NCI-H146 treated with DMSO at 0.1 percent for 48 hours (cell line): Measurements from ENCODE around the gene MCF2.

ENCODE experiments used
- DNase-seq: peaks from one replicate; lab custom pipeline; 2025; ENCODE audit not compliant: unreplicated experiment; lab: John Stamatoyannopoulos, UW

Gene MCF2

DNA sequence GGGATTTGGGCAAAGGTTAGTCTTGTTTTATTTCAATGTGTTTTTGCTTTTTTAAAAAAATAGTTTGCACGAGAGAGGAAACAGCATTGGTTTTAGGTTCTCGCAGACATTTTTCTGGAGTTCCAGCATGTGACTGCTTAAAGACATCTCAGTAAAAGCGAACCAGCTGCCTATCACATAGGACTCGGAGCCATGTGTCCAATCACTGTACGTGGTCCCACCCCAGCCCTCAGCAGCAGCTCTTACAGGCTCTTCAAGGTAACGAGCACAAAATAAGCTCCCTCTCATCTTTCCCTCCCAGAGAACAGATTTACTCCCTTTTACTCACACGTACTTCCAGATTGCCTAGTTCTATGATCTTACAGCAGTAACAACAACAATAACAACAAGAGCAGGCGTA, 68.7 kb downstream of the MCF2 start:
- DNase-seq = no peak

DNA sequence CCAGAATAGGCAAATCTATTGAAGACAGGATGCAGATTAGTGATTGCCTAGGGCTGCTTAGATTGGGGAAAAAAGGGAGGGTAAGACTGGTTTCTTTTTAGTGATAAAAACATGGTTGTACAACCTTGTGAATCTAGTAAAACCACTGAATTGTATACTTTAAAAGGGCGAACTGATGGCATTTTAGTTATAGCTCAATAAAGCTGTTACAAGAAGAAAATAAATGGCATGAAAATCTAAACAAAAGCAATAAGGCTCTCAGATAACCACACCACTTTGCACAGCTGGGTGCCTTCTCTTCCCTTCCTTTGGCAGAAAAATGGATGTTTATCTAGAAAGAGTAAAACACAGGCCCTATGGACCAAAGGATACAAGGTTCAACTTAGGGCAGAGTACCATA, 107.9 kb downstream of the MCF2 start:
- no peak for DNase-seq

DNA sequence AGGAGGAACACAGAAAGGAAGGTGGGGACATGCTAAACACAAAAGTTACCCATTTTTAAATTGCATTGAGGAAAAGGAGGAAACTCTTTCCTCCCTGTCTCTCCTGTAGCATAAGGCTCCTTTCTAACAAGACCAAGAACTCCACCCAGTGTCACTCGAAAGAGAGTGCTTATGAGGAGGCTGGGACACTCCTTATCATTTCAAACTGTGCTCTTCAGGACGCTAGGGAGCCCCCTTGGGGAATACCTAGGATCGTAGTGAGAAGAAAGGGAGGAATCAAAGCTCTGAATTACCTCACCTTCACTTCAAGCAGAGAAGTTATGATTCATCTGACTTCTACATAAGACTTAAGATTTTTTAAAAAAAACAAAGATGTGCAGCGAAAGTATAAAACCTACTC, 111.9 kb downstream of the MCF2 start:
- DNase-seq = no peak

GRCh38 chrX:139585613-139586012, 122.4 kb downstream of the MCF2 start:
- no peak for DNase-seq

GRCh38 chrX:139581068-139581467, 126.9 kb downstream of the MCF2 start:
- no peak for DNase-seq

DNA sequence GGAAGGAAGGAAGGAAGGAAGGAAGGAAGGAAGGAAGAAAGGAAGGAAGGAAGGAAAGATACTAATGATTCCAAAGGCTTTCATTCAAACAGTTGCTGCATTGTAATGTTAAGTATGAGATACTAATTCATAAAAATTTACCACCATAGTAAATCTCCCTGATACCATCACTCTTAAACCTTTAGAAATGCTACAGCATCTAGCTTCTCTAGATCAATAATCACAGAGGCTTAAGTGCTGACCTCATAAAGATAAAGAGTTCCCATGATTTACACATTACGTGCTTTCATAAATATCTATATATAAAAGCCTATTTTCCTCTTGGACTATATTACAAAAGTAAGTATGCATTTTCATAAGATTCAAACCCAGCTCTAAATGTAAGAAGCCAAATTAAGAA, 141.0 kb downstream of the MCF2 start:
- DNase-seq = no peak

GRCh38 chrX:139563251-139563650, 144.7 kb downstream of the MCF2 start:
- no peak for DNase-seq

DNA sequence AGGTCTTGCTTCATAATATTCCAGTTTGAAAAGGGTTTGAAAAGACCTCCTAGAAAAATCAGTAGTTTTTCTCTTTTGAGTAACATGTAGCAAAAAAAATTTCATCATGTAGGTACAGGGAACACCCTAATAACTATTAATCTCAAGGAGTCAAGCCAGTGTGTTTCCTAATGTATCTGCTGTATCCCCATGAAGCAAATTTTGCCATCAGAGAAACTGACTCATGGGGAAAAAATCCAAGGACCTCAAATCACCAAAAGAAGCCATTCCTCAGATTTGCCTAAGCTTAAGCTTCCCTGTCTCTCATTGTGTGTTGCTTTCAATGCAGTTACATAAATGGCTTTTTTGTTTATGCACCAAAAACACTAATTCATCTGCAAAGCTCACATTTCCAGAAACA, 147.7 kb downstream of the MCF2 start:
- no peak for DNase-seq

DNA sequence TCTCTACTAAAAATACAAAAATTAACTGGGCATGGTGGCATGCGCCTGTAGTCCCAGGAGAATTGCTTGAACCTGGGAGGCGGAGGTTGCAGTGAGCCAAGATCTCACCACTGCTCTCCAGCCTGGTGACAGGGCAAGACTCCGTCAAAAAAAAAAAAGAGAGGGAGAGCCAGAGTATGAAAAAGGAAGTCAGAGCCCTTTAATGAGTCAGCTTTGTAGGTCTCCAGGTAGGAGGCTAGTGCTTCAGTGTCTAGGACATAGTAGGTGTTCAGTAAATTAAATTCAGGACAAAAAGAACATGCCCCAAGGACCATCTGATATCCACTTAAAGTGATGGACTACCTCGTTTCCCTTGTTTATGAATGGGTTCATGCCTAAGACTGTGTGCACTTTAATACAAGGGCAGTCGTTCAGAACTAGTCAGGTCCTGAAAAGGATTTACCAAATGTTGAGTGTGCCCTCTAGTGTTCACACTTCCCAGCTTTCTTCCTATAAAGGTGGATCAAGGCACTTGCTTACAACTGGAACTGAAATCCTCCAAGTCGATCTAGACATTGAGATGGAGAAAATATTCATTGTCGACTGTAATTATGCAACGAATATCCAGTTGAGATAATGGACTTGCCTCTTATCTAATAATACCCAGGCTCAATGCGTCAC, 148.5 kb downstream of the MCF2 start:
- no peak for DNase-seq

DNA sequence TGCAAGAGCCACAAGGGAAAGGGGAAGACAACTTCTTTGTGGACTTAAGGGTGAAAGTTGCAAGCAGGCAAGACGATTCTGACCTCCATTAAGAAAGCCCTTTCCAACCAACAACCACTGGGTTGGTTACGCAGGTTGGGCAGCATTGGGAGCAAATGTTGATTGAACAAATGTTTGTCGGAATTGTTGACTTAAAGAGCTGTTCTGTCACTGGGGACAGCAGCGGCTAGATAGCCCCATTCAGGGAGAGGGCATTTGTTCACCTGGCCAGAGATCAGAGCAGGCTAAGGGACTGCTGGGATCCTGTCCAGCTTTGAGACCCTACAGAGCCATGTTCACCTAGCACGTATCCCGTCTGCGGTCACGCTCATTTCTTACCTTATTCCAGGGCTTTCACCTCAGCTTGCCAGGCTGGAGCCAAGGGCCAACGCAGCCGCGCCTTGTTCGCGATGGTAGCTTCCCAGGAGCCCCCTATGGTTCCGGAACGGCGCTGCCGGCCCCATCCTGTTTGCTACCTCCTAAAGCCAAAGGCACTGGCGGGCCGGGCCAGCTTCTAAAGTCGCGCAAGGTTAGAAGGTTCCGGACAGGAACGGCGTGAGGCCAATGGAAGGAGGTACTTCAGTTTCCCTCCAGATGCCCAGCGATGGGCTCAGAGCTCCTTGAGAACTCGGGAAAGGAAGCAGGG, 152.8 kb downstream of the MCF2 start:
- DNase-seq = no peak

- DNase-seq = no peak
Measured at GRCh38 chrX:139554376-139554775, 153.6 kb downstream of the MCF2 start.

DNA sequence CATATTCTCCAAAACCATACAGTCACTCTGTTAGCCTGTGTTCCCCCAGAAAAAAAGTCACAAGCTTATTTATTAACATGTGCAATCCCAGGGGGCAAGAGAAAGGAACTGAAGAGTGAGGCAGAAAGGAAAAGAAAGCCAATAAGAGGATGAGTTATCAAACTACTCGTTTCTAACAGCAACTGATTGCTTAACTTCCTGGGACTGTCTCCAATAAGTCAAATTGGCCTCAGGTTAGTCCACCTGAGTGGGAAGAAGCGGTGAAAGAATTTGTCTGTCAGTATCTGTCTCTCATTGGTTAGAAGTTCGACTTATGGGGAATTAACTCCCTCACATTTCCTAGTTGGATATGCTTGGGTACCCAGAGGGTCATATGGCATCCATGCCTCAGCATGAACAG, 163.4 kb downstream of the MCF2 start:
- DNase-seq = no peak

GRCh38 chrX:139543920-139544319, 164.0 kb downstream of the MCF2 start:
- DNase-seq = no peak

DNA sequence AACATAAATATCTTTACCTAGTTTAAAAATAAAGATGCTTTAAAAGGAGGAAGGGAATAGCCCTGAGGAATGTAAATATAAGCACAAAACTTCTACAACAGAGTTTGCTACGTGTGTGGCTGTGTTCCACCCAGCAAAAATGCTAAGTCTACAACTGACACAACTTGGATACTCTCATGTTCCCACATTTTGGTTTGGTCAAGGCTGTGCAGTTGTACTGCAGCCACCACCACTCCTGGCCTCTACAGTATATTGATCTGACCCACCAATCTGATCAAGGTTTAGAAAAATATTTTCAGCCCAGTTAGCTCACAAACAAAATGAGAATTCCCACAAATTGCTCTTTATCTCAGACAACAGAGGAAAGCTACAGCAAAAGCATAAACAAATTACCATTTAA, 165.3 kb downstream of the MCF2 start:
- DNase-seq = no peak

DNA sequence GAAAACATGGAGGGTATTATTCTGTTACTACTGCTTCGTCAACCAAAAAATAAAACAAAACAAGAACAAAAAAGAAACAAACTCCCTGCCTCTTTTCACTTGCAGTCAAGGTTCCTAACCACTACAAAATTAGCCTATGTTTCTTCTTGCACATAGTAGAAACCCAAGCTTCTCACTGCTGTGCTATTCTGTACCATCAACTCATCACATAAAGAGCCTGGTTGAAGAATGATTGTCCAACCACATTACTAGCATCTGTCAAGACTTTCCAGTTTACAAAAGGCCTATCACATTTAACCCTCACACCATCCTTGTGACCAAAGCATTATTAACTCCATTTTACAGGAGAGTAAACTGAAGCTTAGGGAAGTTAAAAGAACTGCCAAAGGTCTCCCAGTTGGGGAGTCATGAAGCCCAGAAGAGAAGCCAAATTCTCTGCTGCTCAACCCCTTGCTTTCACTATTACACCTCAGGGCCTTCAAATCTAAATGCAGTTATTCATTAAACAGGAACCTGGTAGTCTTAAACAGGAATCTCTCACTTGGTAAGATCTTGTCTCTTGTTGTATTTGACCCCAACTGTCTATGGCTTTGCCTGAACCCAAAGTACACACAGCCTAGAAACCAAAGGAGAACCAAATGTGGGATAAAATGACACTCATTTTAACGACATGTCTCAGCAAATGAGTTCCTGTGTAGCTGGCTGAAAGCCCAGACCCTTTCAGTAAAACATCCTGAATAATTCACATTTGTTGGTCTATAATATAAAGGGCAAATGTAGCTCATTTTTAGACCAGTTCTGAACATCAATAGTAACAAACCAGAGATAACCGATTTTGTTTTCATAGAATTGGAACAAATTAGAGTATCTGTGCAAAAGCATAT, 168.8 kb downstream of the MCF2 start:
- no peak for DNase-seq

- DNase-seq = no peak
Measured at GRCh38 chrX:139533444-139533843, 174.5 kb downstream of the MCF2 start.

DNA sequence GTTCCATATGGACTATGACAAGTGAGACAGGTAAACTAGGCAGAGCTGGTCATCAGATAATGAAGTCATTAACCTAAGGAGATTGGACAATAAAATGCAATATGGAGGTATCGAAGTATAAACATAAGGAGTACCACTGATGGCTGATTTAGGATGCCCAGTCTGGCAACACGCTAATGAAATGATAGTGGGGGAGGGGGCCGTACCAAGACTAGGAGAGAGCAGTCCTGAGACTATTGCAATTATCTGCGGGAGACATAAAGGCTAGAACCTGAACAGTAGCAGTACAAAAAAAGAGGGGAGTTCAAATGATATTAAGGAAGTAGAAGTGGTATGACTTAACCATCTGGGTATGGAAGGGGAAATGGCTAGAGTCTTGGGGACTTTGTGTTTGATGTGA, 175.1 kb downstream of the MCF2 start:
- DNase-seq = no peak
